Central memory CD4-positive, alpha-beta T cell (primary cell): ENCODE results near the gene SPACDR.

Source experiments
- DNase-seq: peaks from one replicate; pipeline ENCODE4 v3.0.0; 2022

Gene SPACDR

GRCh38 chr7:100433592-100434296 lies 30.3 kb downstream of the SPACDR start:
- DNase-seq, result no peak

- no peak for DNase-seq
Measured at GRCh38 chr7:100433276-100433591, 30.8 kb downstream of the SPACDR start.

- DNase-seq, result no peak
Measured at GRCh38 chr7:100432621-100433275, 31.3 kb downstream of the SPACDR start.

- DNase-seq, result no peak
Measured at GRCh38 chr7:100432053-100432452, 32.0 kb downstream of the SPACDR start.

- DNase-seq, result no peak
Measured at GRCh38 chr7:100431286-100431735, 32.7 kb downstream of the SPACDR start.

GRCh38 chr7:100430493-100431285 lies 33.4 kb downstream of the SPACDR start:
- DNase-seq, result peak; percentile 34

- peak; percentile 94 for DNase-seq
Measured at GRCh38 chr7:100429637-100430492, 34.2 kb downstream of the SPACDR start, which contains the start of gene MEPCE. MEPCE (plus strand) TSS chr7:100429831; CDS start chr7:100430019, 188 bp downstream.

GRCh38 chr7:100428967-100429636 lies 35.0 kb downstream of the SPACDR start:
- DNase-seq, result peak; percentile 100

GRCh38 chr7:100428199-100428966 lies 35.7 kb downstream of the SPACDR start, which contains the start of gene ZCWPW1:
ZCWPW1 (minus strand) TSS chr7:100428703; CDS start chr7:100420649, 8,054 bp downstream.
- peak; percentile 97 for DNase-seq

- no peak for DNase-seq
Measured at GRCh38 chr7:100427762-100428198, 36.3 kb downstream of the SPACDR start.

GRCh38 chr7:100426516-100426915 lies 37.5 kb downstream of the SPACDR start:
- DNase-seq, result no peak

- no peak for DNase-seq
Measured at GRCh38 chr7:100425347-100425746, 38.7 kb downstream of the SPACDR start.

- DNase-seq, result no peak
Measured at GRCh38 chr7:100423315-100423714, 40.7 kb downstream of the SPACDR start.

GRCh38 chr7:100419660-100420226 lies 44.3 kb downstream of the SPACDR start:
- DNase-seq, result no peak

- no peak for DNase-seq
Measured at GRCh38 chr7:100418930-100419659, 45.0 kb downstream of the SPACDR start.

- DNase-seq, result no peak
Measured at GRCh38 chr7:100415448-100415847, 48.6 kb downstream of the SPACDR start.

- DNase-seq, result no peak
Measured at GRCh38 chr7:100413889-100414288, 50.2 kb downstream of the SPACDR start.

GRCh38 chr7:100413346-100413745 lies 50.7 kb downstream of the SPACDR start:
- no peak for DNase-seq

- no peak for DNase-seq
Measured at GRCh38 chr7:100411101-100411500, 53.0 kb downstream of the SPACDR start.
